SK-N-SH treated with all-trans-retinoic acid at 6 μM for 48 hours (cell line): ENCODE results near the gene ATAD5.

ENCODE experiments used
- ATAC-seq: fragments of 200-7000 bp; cut with Tn5 transposase; 3 replicates; pipeline ENCODE4 v1.9.1; 2020; ENCODE audit warnings: mild to moderate bottlenecking, moderate library complexity
- ARNTL ChIP-seq: fragments of 450-650 bp; formaldehyde crosslinking; IDR thresholded peaks from 2 replicates; pipeline ENCODE4 v1.5.0; 2020; ENCODE audit warnings: low read depth, mild to moderate bottlenecking, moderate library complexity, borderline replicate concordance
- BACH2 ChIP-seq: fragments of 250-450 bp; sonication (Bioruptor Pico); IDR thresholded peaks from 2 replicates; pipeline ENCODE4 v1.9.0; 2021; ENCODE audit warnings: mild to moderate bottlenecking, borderline replicate concordance
- CREB5 ChIP-seq: fragments of 250-450 bp; sonication (Bioruptor Pico); IDR thresholded peaks from 2 replicates; pipeline ENCODE4 v1.5.1; 2020; ENCODE audit warnings: low read depth, mild to moderate bottlenecking, moderate library complexity
- CSDC2 ChIP-seq: fragments of 250-450 bp; sonication (Bioruptor Pico); IDR thresholded peaks from 2 replicates; pipeline ENCODE4 v1.5.0; 2020; ENCODE audit warnings: mild to moderate bottlenecking, moderate library complexity
- ESRRG ChIP-seq: fragments of 250-450 bp; sonication (Bioruptor Pico); IDR thresholded peaks from 2 replicates; pipeline ENCODE4 v1.6.1; 2021; ENCODE audit warnings: mild to moderate bottlenecking
- GLIS3 ChIP-seq: fragments of 250-450 bp; sonication (Bioruptor Pico); IDR thresholded peaks from 2 replicates; pipeline ENCODE4 v1.5.0; 2020; ENCODE audit warnings: mild to moderate bottlenecking, moderate library complexity
- OSR1 ChIP-seq: fragments of 250-450 bp; sonication (Bioruptor Pico); IDR thresholded peaks from 2 replicates; pipeline ENCODE4 v1.8.0; 2022; ENCODE audit warnings: moderate library complexity, mild to moderate bottlenecking, inconsistent platforms
- PPARA ChIP-seq: fragments of 250-450 bp; sonication (Bioruptor Pico); IDR thresholded peaks from 2 replicates; pipeline ENCODE4 v1.5.0; 2020; ENCODE audit warnings: mild to moderate bottlenecking, borderline replicate concordance
- RARB ChIP-seq: fragments of 250-450 bp; sonication (Bioruptor Pico); IDR thresholded peaks from 2 replicates; pipeline ENCODE4 v1.8.0; 2021; ENCODE audit warnings: mild to moderate bottlenecking, moderate library complexity
- SNAI2 ChIP-seq: fragments of 250-450 bp; sonication (Bioruptor Pico); IDR thresholded peaks from 2 replicates; pipeline ENCODE4 v1.5.0; 2020; ENCODE audit warnings: mild to moderate bottlenecking, moderate library complexity
- TCF4 ChIP-seq: fragments of 250-450 bp; sonication (Bioruptor Pico); IDR thresholded peaks from 2 replicates; pipeline ENCODE4 v1.8.0; 2021; ENCODE audit warnings: mild to moderate bottlenecking, moderate library complexity, borderline replicate concordance
- TOX ChIP-seq: fragments of 250-450 bp; sonication (Bioruptor Pico); IDR thresholded peaks from 2 replicates; pipeline ENCODE4 v1.8.0; 2021; ENCODE audit warnings: mild to moderate bottlenecking, moderate library complexity, borderline replicate concordance
- TSHZ2 ChIP-seq: fragments of 250-450 bp; sonication (Bioruptor Pico); IDR thresholded peaks from 2 replicates; pipeline ENCODE4 v1.5.0; 2020; ENCODE audit warnings: mild to moderate bottlenecking, moderate library complexity
- ZC3H10 ChIP-seq: fragments of 250-450 bp; sonication (Bioruptor Pico); IDR thresholded peaks from 2 replicates; pipeline ENCODE4 v1.5.1; 2021; ENCODE audit warnings: mild to moderate bottlenecking, moderate library complexity
- ZFP3 ChIP-seq: fragments of 250-450 bp; sonication (Bioruptor Pico); IDR thresholded peaks from 2 replicates; pipeline ENCODE4 v1.5.0; 2020; ENCODE audit warnings: mild to moderate bottlenecking, moderate library complexity
- ZFP30 ChIP-seq: fragments of 450-650 bp; formaldehyde crosslinking; IDR thresholded peaks from 2 replicates; pipeline ENCODE4 v1.5.0; 2022; ENCODE audit warnings: mild to moderate bottlenecking, moderate library complexity
- ZNF565 ChIP-seq: fragments of 450-650 bp; formaldehyde crosslinking; conservative IDR thresholded peaks from 2 replicates; pipeline ENCODE4 v1.5.0; 2020; ENCODE audit warnings: low read depth, mild to moderate bottlenecking, moderate library complexity
- ZNF70 ChIP-seq: fragments of 450-650 bp; formaldehyde crosslinking; IDR thresholded peaks from 2 replicates; pipeline ENCODE4 v1.5.0; 2020; ENCODE audit warnings: mild to moderate bottlenecking, moderate library complexity
- ZNF8 ChIP-seq: fragments of 450-650 bp; formaldehyde crosslinking; IDR thresholded peaks from 2 replicates; pipeline ENCODE4 v1.5.0; 2020; ENCODE audit warnings: mild to moderate bottlenecking, moderate library complexity
- TF ChIP-seq, protein P1 (sequence below): fragments of 250-450 bp; sonication (Bioruptor Pico); IDR thresholded peaks from 2 replicates; pipeline ENCODE4 v1.8.0; 2021; ENCODE audit warnings: low read depth, mild to moderate bottlenecking, moderate library complexity, borderline replicate concordance

Gene ATAD5

GRCh38 chr17:30913955-30914354, 82.2 kb downstream of the ATAD5 start:
- no peak for TF ChIP-seq ZNF565 (CRISPR knock-in tag)
- no peak for TF ChIP-seq TSHZ2 (CRISPR knock-in tag)
- no peak for TF ChIP-seq ARNTL (CRISPR knock-in tag)
- TF ChIP-seq GLIS3 (CRISPR knock-in tag), result no peak
- no peak for TF ChIP-seq ZNF8
- no peak for TF ChIP-seq TOX (CRISPR knock-in tag)
- no peak for TF ChIP-seq CREB5 (CRISPR knock-in tag)
- TF ChIP-seq, protein P1, sequence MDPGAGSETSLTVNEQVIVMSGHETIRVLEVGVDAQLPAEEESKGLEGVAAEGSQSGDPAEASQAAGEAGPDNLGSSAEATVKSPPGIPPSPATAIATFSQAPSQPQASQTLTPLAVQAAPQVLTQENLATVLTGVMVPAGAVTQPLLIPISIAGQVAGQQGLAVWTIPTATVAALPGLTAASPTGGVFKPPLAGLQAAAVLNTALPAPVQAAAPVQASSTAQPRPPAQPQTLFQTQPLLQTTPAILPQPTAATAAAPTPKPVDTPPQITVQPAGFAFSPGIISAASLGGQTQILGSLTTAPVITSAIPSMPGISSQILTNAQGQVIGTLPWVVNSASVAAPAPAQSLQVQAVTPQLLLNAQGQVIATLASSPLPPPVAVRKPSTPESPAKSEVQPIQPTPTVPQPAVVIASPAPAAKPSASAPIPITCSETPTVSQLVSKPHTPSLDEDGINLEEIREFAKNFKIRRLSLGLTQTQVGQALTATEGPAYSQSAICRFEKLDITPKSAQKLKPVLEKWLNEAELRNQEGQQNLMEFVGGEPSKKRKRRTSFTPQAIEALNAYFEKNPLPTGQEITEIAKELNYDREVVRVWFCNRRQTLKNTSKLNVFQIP (CRISPR knock-in tag), result no peak
- TF ChIP-seq ZNF70 (CRISPR knock-in tag), result no peak
- no peak for ATAC-seq

- TF ChIP-seq ZC3H10 (CRISPR knock-in tag), result no peak
- TF ChIP-seq TSHZ2 (CRISPR knock-in tag), result no peak
- no peak for TF ChIP-seq PPARA
- TF ChIP-seq CREB5 (CRISPR knock-in tag), result no peak
- no peak for TF ChIP-seq BACH2 (CRISPR knock-in tag)
- no peak for TF ChIP-seq OSR1 (CRISPR knock-in tag)
- no peak for TF ChIP-seq TCF4 (CRISPR knock-in tag)
- TF ChIP-seq CSDC2 (CRISPR knock-in tag), result no peak
- TF ChIP-seq, protein P1 (CRISPR knock-in tag), result no peak
- no peak for TF ChIP-seq GLIS3 (CRISPR knock-in tag)
- TF ChIP-seq ZFP3, result no peak
- TF ChIP-seq ARNTL (CRISPR knock-in tag), result no peak
- no peak for TF ChIP-seq ESRRG (CRISPR knock-in tag)
- TF ChIP-seq SNAI2 (CRISPR knock-in tag), result no peak
- TF ChIP-seq ZFP30 (CRISPR knock-in tag), result no peak
- no peak for TF ChIP-seq RARB (CRISPR knock-in tag)
- TF ChIP-seq ZNF8, result no peak
- TF ChIP-seq TOX (CRISPR knock-in tag), result no peak
- TF ChIP-seq, all 23 proteins: peak for 0
- ATAC-seq, result no peak
These were observed 84.3 kb downstream of the ATAD5 start for GRCh38 chr17:30915833-30916611.
